Epidermal melanocyte (primary cell): Measurements from ENCODE around the gene LNP1.
"Not testable (repeated sequence)": the region's sequence is repeated elsewhere in the genome, so short reads cannot be mapped to it uniquely, and the experiment has no call there.

Experiments used
- DNase-seq: peaks from one replicate; pipeline ENCODE4 v3.0.0; 2011; ENCODE audit warnings: low spot score; ENCODE audit not compliant: insufficient read length

LNP1 gene

DNA sequence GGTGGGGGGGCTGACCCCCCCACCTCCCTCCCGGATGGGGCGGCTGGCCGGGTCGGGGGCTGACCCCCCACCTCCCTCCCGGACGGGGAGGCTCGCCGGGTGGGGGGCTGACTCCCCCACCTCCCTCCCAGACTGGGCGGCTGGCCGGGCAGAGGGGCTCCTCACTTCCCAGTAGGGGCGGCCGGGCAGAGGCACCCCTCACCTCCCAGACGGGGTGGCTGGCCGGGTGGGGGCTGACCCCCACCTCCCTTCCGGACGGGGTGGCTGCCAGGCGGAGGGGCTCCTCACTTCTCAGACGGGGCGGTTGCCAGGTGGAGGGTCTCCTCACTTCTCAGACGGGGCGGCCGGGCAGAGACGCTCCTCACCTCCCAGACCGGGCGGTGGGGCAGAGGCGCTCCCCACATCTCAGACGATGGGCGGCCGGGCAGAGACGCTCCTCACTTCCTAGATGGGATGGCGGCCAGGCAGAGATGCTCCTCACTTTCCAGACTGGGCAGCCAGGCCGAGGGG lies 76.6 kb downstream of the LNP1 start:
- DNase-seq, result not testable (repeated sequence)

- DNase-seq, result not testable (repeated sequence)
Observed at GRCh38 chr3:100478521-100478920, 77.2 kb downstream of the LNP1 start.

GRCh38 chr3:100480081-100480480 lies 78.7 kb downstream of the LNP1 start:
- no peak for DNase-seq

- no peak for DNase-seq
Observed at GRCh38 chr3:100482176-100482575, 80.8 kb downstream of the LNP1 start.

GRCh38 chr3:100483529-100483928 lies 82.2 kb downstream of the LNP1 start:
- DNase-seq, result no peak

DNA sequence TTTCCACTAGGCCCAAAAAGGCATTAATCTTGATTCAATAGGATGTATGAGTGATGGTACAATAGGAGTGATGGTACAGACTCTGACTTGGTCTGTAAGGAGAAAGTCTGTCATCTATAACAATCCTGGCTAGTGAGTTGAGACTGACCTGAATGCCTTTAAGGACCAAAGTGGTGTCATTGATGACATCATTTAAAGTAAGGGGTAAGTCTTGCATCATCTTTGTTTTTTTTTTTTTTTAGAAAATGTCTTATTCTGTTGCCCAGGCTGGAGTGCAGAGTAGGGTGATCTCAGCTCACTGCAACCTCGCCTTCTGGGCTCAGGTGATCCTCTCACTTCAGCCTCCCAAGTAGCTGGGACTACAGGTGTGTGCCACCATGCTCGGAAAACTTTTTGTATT lies 85.5 kb downstream of the LNP1 start:
- DNase-seq, result no peak

- no peak for DNase-seq
Observed at GRCh38 chr3:100489118-100489517, 87.8 kb downstream of the LNP1 start.

DNA sequence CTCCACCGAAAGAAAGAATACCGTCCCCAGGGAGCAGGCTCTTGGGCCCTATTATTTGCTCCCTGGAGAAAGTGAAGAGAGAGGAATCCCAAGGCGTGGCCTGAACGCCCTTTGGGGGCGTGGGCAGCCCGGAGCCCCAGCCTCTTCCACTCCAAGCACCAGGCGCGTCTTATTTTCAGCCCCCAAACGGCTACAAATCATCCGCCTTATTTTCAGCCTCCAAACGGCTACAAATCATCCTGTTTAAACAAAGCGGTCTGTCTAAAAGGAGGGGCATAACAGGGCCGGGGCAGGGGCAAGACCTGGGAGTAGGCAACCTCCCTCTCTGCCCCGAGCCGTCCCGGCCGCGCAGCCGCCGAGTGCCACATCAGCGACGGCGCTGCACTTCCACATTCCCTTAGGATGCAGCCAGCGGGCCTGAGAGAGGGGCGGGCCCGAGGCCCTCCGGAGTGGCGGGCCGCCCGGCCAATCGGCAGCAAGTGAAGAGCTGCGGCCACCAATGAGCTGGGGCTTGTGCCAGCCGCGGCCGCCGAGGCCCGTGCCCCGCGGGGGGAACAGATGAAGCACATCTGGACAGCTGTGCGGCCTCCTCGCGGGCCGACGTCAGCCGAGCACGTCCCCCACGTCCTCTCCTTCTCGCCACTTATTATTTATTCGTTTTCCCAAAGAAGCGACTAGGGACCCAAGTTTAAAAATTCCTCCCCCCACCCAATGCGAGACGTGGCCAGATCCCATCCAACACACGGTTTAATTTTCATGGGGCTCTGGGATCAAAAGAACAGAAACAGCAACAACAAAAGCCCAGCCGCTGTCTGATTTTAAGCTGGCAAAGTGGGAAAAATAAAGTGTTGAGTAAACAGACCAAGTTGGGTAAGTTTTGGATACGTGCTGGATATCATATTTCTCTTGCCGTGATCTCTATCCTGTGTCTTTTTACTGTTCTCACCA lies 91.0 kb downstream of the LNP1 start, which contains the start of gene TMEM45A:
Gene TMEM45A, plus strand, starts transcription at position 561 of the 948 bp plus-strand sequence. CDS start 62,593 bp downstream, outside the sequence.
- peak; percentile 97 for DNase-seq

DNA sequence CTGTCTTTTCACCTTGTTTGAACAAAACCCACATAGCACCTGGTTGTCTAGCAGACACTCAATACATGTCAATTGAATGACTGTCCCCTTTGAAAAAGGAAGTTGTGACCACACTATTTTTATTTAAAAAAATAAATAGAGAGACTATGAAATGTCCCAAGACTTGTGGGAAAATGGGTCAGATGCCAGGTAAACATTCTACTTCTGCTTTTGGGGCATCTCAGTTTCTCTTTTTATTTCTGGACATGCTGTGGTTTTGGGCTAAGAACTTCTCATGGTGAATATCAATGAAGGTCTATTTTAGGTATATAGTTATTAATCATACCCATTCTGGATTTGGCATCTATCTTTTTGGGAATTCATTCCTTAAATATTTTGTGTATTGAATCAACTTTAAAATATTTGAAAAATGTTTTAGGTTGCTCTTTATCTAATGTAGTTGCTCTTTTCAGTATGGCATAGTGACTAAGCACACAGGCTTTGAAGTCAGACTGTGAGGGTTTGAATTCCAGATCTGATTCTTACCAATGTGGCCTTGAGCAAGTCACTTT lies 95.4 kb downstream of the LNP1 start:
- DNase-seq, result no peak

DNA sequence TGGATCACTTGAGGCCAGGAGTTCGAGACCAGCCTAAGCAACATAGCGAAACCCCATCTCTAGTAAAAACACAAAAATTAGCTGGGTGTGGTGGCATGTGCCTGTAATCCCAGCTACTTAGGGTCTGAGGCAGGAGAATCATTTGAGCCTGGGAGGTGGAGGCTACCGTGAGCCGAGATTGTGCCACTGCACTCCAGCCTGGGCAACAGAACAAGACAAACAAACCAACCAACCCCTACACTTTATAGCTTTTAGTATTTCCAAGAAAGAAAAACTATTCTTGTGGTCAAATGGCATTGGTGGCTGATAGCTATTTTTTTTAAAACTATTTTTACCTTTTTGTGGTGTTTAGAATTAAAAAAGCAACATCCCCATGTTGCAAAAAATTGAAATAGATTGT lies 98.3 kb downstream of the LNP1 start:
- DNase-seq, result no peak

DNA sequence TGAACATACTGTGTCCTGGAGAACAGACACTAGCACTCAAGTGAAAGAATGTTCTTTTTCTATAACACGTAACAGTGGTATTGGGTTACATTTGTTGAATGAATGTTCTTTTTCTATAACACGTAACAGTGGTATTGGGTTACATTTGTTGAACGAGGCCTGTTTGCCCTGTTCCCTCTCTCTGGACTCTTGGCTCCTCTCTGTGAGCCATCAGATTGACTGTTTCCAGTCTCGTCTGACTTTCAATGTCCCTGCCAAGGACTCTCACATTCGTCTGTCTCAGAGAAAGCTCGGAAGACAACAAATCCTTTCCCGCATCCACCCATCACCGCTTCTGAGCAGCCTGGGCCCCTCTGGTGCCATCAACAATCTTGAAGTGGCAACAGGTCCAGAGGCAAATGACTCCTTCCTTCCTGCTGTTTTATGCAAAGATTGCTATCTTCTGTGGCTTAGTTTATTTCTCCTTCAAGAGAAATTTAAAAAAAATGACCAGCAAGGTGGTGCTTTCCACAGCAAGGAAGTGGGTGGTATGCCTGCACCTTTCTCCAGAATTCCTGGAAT lies 99.1 kb downstream of the LNP1 start:
- no peak for DNase-seq

- DNase-seq, result no peak
Observed at GRCh38 chr3:100503448-100503847, 102.1 kb downstream of the LNP1 start.
